Measurements from ENCODE around the gene STK16.

- TF ChIP-seq CTCF (IDR thresholded peaks at IDR 0.05; ENCODE audit: low read depth, low read length), result no peak
- no peak for TF ChIP-seq EZH2phosphoT487 (IDR thresholded peaks at IDR 0.05; ENCODE audit: low read depth)
Observed at GRCh38 chr2:219209236-219210195, 35.8 kb upstream of the STK16 start.
